ENCODE measurements around the gene TMEM128. TPM values are rescaled to one million over a fixed set of nuclear protein-coding genes. Genes with fewer than 3 reads are reported as not detected.

Gene TMEM128
- polyA plus RNA-seq, 1 donor (not counting 4 experiments of a cell fraction or from before 2014, with no cell fraction given), result 32.7 TPM

- Histone ChIP-seq H3K27ac (ENCODE audit: control insufficient read depth, insufficient read depth, low read length) (no peak within 1 kb of the TSS), H3K36me3 (ENCODE audit: control insufficient read depth in 2 of 2, extremely low read depth in 1 of 2, insufficient read depth in 2 of 2, low read length in 2 of 2) (no peaks in the 10 kb centered on the region), H3K4me1 (ENCODE audit: control insufficient read depth, extremely low read depth, insufficient read depth, low read length) (no peaks in the 10 kb centered on the region), H3K4me2 (ENCODE audit: control insufficient read depth, extremely low read depth, insufficient read depth, low read depth, low read length) (no peak within 1 kb of the TSS), H4K20me1 (ENCODE audit: control insufficient read depth, extremely low read depth, insufficient read depth, low read length) (no peaks in the 10 kb centered on the region), H3K27me3 (ENCODE audit: control insufficient read depth, extremely low read depth, insufficient read depth, low read length) (peaks cover 52% of the 10 kb centered on the region), H2AFZ (ENCODE audit: control insufficient read depth, low read length) (no peak within 1 kb of the TSS), H3K79me2 (ENCODE audit: control insufficient read depth, insufficient read depth, low read length) (no peaks in the 10 kb centered on the region), H3K9me1 (ENCODE audit: control insufficient read depth, extremely low read depth, insufficient read depth, low read length) (no peaks in the 10 kb centered on the region), H3K9me3 (ENCODE audit: control insufficient read depth, low read depth, low read length) (no peaks in the 10 kb centered on the region), H3K4me3 (ENCODE audit: control insufficient read depth in 2 of 3, extremely low read depth in 1 of 3, insufficient read depth in 2 of 3, low read depth in 1 of 3, low read length in 3 of 3) (no peak within 1 kb of the TSS), H3K9ac (ENCODE audit: control insufficient read depth, extremely low read depth, insufficient read depth, low read length) (no peak within 1 kb of the TSS)
- no peak for TF ChIP-seq CTCF (optimal IDR thresholded peaks at IDR 0.05 in 1 of 3, IDR thresholded peaks at IDR 0.05 in 1 of 3, conservative IDR thresholded peaks at IDR 0.05 in 1 of 3; ENCODE audit: extremely low read depth in 1 of 3, insufficient read depth in 2 of 3, low read length in 3 of 3)
- TF ChIP-seq EZH2 (IDR thresholded peaks at IDR 0.05; ENCODE audit: low read length), result peak; percentile 93
- no peak for FAIRE-seq
- DNase-seq (ENCODE audit: low read depth, low spot score), result no peak
- dilution Hi-C loops (cut with MboI; ENCODE audit: extremely low pct_ligation_motif_present, low sequenced_read_pairs), result no loop called here
Measured at GRCh38 chr4:4226606-4227438, 21.2 kb downstream of the TMEM128 start, which contains the start of gene OTOP1. Gene OTOP1 (minus strand): TSS chr4:4226929. CDS start chr4:4226864, 65 bp downstream.

GRCh38 chr4:4225915-4226605 lies 22.0 kb downstream of the TMEM128 start:
- no peaks in the 10 kb centered on the region for H3K4me1 ChIP-seq (ENCODE audit: control insufficient read depth, extremely low read depth, insufficient read depth, low read length)

More at GRCh38 chr4:4225915-4226605, 22.0 kb downstream of the TMEM128 start:
- FAIRE-seq, result no peak
- H3K4me3 ChIP-seq (ENCODE audit: control insufficient read depth in 2 of 3, extremely low read depth in 1 of 3, insufficient read depth in 2 of 3, low read depth in 1 of 3, low read length in 3 of 3), result no peak overlapping the region
- H3K9me3 ChIP-seq (ENCODE audit: control insufficient read depth, low read depth, low read length), result no peaks in the 10 kb centered on the region
- no peak overlapping the region for H3K4me2 ChIP-seq (ENCODE audit: control insufficient read depth, extremely low read depth, insufficient read depth, low read depth, low read length)
- H3K9ac ChIP-seq (ENCODE audit: control insufficient read depth, extremely low read depth, insufficient read depth, low read length), result no peak overlapping the region
- H3K36me3 ChIP-seq (ENCODE audit: control insufficient read depth in 2 of 2, extremely low read depth in 1 of 2, insufficient read depth in 2 of 2, low read length in 2 of 2), result no peaks in the 10 kb centered on the region
- no peak overlapping the region for H2AFZ ChIP-seq (ENCODE audit: control insufficient read depth, low read length)
- H3K79me2 ChIP-seq (ENCODE audit: control insufficient read depth, insufficient read depth, low read length), result no peaks in the 10 kb centered on the region
- no peaks in the 10 kb centered on the region for H4K20me1 ChIP-seq (ENCODE audit: control insufficient read depth, extremely low read depth, insufficient read depth, low read length)
- no peak overlapping the region for H3K27ac ChIP-seq (ENCODE audit: control insufficient read depth, insufficient read depth, low read length)
- dilution Hi-C loops (cut with MboI; ENCODE audit: extremely low pct_ligation_motif_present, low sequenced_read_pairs), result no loop called here
- TF ChIP-seq EZH2 (IDR thresholded peaks at IDR 0.05; ENCODE audit: low read length), result peak; percentile 84
- TF ChIP-seq CTCF (optimal IDR thresholded peaks at IDR 0.05 in 1 of 3, IDR thresholded peaks at IDR 0.05 in 1 of 3, conservative IDR thresholded peaks at IDR 0.05 in 1 of 3; ENCODE audit: extremely low read depth in 1 of 3, insufficient read depth in 2 of 3, low read length in 3 of 3), result no peak
- no peak for DNase-seq (ENCODE audit: low read depth, low spot score)
- peaks cover 52% of the 10 kb centered on the region for H3K27me3 ChIP-seq (ENCODE audit: control insufficient read depth, extremely low read depth, insufficient read depth, low read length)
- no peaks in the 10 kb centered on the region for H3K9me1 ChIP-seq (ENCODE audit: control insufficient read depth, extremely low read depth, insufficient read depth, low read length)

Measured in keratinocyte (primary cell).